Measurements from ENCODE around the gene TSPAN2.

DNA sequence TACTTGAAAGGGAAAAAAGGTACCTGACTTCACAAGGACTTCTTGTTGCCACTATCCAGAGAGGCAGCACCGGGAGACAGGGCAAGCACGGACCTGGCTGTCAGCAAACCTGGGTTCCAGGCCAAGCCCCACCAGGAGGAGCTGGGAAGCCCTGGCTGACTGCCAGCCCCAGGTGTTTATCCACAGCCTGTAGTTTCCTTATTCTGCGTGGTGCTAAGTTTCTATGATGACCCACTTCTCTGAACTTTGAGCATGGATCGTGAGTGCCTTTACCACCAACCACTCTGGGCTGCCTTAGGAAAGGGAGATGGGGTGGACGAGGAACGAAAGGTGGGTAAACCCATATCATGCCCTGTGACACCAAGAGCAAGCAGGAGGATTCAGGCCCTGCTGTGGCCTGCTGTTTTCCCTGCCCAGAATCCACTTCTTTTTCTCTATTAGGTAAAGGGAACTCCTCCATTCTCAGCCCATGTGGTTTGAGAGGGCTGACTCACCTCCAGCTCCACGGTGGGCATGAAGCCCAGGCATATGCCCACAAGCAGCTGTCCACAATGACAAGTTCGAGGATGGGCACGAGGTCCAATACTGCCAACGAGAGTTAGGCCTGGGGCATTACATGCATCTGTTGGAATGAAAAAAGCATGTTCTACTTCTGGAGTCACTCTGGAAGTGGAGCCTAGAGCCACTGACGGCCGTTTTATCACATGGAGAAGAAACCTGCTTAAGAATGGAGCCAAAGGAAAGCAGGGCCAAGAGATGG, 20.3 kb downstream of the TSPAN2 start:
- no peak for TF ChIP-seq POLR2A (IDR thresholded peaks at IDR 0.05)
- TF ChIP-seq CTCF (IDR thresholded peaks at IDR 0.05) = no peak

Data from gastroesophageal sphincter (tissue), 3 donors.